Adrenal gland (tissue), 12 donors: ENCODE results near the gene GPR68. TPM values are rescaled to one million over a fixed set of nuclear protein-coding genes. Genes with fewer than 3 reads are reported as not detected.

ENCODE experiments used
- DNase-seq, 7 donors: peaks; one replicate each; pipeline ENCODE4 v3.0.0-alpha.2; 2019 to 2020
- H3K27ac ChIP-seq, 5 donors: fragments of 200-600 bp; sonication (generic) in 4 of 5; 1 replicate in 3 of 5; 2 replicates in 2 of 5; pipeline versions ENCODE4 v1.5.1 to v1.8.0; 2016 to 2020; ENCODE audit warnings: mild to moderate bottlenecking in 1 of 5
- H3K27me3 ChIP-seq: fragments of 200-600 bp; 2 replicates; pipeline ENCODE4 v1.8.0; 2021
- H3K36me3 ChIP-seq, 2 donors: fragments of 200-600 bp; replicated peaks in 1 of 2; 1 replicate in 1 of 2; 2 replicates in 1 of 2; pipeline versions ENCODE4 v1.5.1 to v1.8.0; 2018 to 2022
- H3K4me1 ChIP-seq, 2 donors: fragments of 200-600 bp; replicated peaks in 1 of 2; 1 replicate in 1 of 2; 2 replicates in 1 of 2; pipeline versions ENCODE4 v1.5.1 to v1.8.0; 2018 to 2021
- H3K4me3 ChIP-seq, 4 donors: fragments of 200-600 bp; sonication (generic) in 3 of 4; one replicate each; pipeline ENCODE4 v1.5.1; 2016 to 2018
- H3K9me3 ChIP-seq, 3 donors: fragments of 200-600 bp; sonication (generic) in 1 of 3; replicated peaks in 1 of 3; 1 replicate in 2 of 3; 2 replicates in 1 of 3; pipeline versions ENCODE4 v1.5.1 to v1.8.0; 2016 to 2021
- POLR2A ChIP-seq, 2 donors: fragments of 450-650 bp; IDR thresholded peaks; one replicate each; pipeline ENCODE4 v1.6.1; 2017; ENCODE audit warnings: antibody characterized with exemption in 2 of 2, mild to moderate bottlenecking in 2 of 2, moderate library complexity in 1 of 2
- WGBS, 4 donors: extraction: QIAGEN DNeasy Blood & Tissue Kit in 2 of 4; methylation state at CpG; one replicate each; pipeline versions ENCODE4 v1.1.5 to v1.1.7; 2013 to 2017; 5-methylcytosine and 5-hydroxymethylcytosine counted together
- intact Hi-C, 2 donors: fragments of 100-400 bp; cut with DNase I; formaldehyde crosslinking; loops; one replicate each; pipeline versions ENCODE4 v1.14.1 to v1.15.0; 2022 to 2023
- polyA plus RNA-seq, 3 donors: library from polyadenylated mRNA; stranded (reverse); fragments of 200-250 nt in 2 of 3; fragments of 350-450 nt in 1 of 3; fragmentation: Illumina TruSeq in 1 of 3; extraction: RNeasy Lipid Tissue Mini Kit (QIAGEN cat#74804) in 1 of 3; gene quantifications; one replicate each; pipeline ENCODE4 v1.2.3, GENCODE V29; 2013 to 2014
- total RNA-seq, 9 donors: library from RNA; depleted of rRNA in 4 of 9; stranded (reverse); fragments of >200 nt in 4 of 9; fragments of 120-200 nt in 1 of 9; fragmentation: NEBNext Ultra II Directional in 1 of 9; extraction: Animal tissue kit (Norgen Biotek cat#: 25700) in 1 of 9; gene quantifications; one replicate each; pipeline versions ENCODE4 v1.1.0 to v1.2.4, GENCODE V29; 2013 to 2023
- TF ChIP-seq, protein P1 (sequence below), 6 experiments: fragments of 450-650 bp in 4 of 6; fragments of 200-600 bp in 2 of 6; sonication (generic) in 1 of 6; IDR thresholded peaks; 1 replicate in 5 of 6; 2 replicates in 1 of 6; pipeline versions ENCODE4 v1.5.1 to v1.8.0; 2016 to 2021; ENCODE audit warnings: antibody characterized with exemption in 6 of 6, mild to moderate bottlenecking in 2 of 6, moderate library complexity in 1 of 6
- donor health status: healthy with polysubstance abuse.
- donor health status: Bipolar disorder and iron deficiency.
- donor health status: DM: yes; HTN: yes; CAD: no.
- donor health status: DM: no; HTN: no; CAD: no.
- donor health status: DM: no; HTN: no; CAD: no.
- donor health status: DM: yes; HTN: yes; CAD: no.

GPR68 gene
- total and polyA plus RNA-seq, 12 donors = 0.28 to 4.5 (median 1.0) TPM; not detected in 1

DNA sequence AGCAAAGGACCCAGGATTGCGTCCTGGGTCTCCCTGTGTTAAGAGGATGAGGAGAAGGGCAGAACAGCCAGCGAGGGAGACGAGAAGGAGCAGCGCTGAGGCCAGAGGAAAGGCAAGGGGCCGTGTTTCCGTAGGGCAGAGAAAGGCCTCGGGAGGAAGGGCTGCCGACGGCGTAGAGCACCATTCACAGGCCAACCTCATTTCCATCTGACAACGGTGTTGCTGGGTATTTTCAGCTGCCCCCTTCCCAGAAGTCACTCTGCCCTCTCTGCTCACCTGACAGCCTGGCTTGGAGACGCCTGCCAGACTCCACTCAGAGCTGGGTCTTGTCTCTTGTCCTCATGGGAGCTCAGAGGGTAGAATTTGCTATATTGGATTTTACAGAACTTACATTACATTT is 51.4 kb downstream of the GPR68 start:
- intact Hi-C loops = no loop called here
- 85 to 96% (median 89%) methylated on average over 12 of the region's 12 CpGs for WGBS, 4 donors
- Histone ChIP-seq H3K4me1 (no peaks in the 10 kb centered on the region), H3K27ac (no peak overlapping the region), H3K27me3 (no peaks in the 10 kb centered on the region), H3K4me3 (no peak overlapping the region), H3K9me3 (no peaks in the 10 kb centered on the region), H3K36me3 (peaks cover 0 to 48% of the 10 kb centered on the region in 2 donors)
- DNase-seq = no peak
- no peak for TF ChIP-seq POLR2A (IDR thresholded peaks at IDR 0.05)
- TF ChIP-seq, protein P1, sequence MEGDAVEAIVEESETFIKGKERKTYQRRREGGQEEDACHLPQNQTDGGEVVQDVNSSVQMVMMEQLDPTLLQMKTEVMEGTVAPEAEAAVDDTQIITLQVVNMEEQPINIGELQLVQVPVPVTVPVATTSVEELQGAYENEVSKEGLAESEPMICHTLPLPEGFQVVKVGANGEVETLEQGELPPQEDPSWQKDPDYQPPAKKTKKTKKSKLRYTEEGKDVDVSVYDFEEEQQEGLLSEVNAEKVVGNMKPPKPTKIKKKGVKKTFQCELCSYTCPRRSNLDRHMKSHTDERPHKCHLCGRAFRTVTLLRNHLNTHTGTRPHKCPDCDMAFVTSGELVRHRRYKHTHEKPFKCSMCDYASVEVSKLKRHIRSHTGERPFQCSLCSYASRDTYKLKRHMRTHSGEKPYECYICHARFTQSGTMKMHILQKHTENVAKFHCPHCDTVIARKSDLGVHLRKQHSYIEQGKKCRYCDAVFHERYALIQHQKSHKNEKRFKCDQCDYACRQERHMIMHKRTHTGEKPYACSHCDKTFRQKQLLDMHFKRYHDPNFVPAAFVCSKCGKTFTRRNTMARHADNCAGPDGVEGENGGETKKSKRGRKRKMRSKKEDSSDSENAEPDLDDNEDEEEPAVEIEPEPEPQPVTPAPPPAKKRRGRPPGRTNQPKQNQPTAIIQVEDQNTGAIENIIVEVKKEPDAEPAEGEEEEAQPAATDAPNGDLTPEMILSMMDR (IDR thresholded peaks at IDR 0.05) = no peak

DNA sequence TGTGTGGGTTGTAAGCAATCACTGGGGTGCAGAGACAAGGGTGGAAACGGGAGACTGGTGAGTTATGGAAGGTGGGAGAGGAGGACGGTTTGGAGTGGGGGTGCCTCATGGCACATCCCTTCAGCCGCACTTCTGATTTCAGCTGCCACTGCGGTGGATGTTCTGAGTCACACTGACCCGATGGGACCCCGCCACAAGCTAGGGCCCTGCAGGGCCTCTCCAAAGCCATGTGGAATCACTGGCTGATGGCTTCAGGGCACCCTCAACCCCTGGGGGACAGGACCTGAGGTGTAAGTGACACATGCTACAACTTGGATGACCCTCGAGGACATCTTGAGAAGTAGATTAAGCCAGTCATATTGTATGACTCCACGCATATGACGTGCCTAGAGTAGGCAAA is 53.7 kb downstream of the GPR68 start:
- intact Hi-C loops = no loop called here
- Histone ChIP-seq H3K27me3 (no peaks in the 10 kb centered on the region), H3K27ac (no peak overlapping the region), H3K36me3 (peaks cover 0 to 51% of the 10 kb centered on the region in 2 donors), H3K9me3 (no peaks in the 10 kb centered on the region), H3K4me1 (no peaks in the 10 kb centered on the region), H3K4me3 (no peak overlapping the region)
- no peak for TF ChIP-seq POLR2A (IDR thresholded peaks at IDR 0.05)
- TF ChIP-seq, protein P1 (IDR thresholded peaks at IDR 0.05) = no peak
- WGBS, 4 donors = 92 to 97% (median 95%) methylated on average over 9 of the region's 9 CpGs
- no peak for DNase-seq

DNA sequence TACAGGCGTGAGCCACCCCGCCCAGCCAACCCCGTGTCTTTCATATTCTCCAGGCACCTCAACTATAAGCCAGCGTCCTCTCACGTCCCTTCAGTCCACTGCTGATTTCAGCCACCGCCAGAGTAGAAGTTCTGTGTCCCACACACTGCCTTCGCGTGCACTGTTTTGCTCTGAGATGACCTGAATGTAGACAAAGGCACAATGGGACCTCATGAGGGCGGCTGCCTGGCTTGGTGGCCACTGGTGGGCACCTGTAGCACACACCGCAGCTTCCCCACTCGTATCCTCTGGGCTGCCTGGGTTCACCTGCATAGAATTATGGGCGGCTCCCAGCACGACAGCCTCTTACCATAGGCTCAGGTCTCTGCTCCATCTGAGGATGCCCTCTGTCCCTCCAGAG is 57.2 kb downstream of the GPR68 start:
- TF ChIP-seq, protein P1 (IDR thresholded peaks at IDR 0.05) = no peak
- no peak for DNase-seq
- no peaks in the 10 kb centered on the region for H3K27me3 ChIP-seq
- H3K36me3 ChIP-seq = peaks cover 0 to 74% of the 10 kb centered on the region in 2 donors
- 92 to 98% (median 97%) methylated on average over 8 to 13 of the region's 13 CpGs for WGBS, 4 donors
- intact Hi-C loops = no loop called here
- H3K9me3 ChIP-seq = no peaks in the 10 kb centered on the region
- H3K4me1 ChIP-seq = no peaks in the 10 kb centered on the region
- no peak overlapping the region for H3K4me3 ChIP-seq
- H3K27ac ChIP-seq = no peak overlapping the region

DNA sequence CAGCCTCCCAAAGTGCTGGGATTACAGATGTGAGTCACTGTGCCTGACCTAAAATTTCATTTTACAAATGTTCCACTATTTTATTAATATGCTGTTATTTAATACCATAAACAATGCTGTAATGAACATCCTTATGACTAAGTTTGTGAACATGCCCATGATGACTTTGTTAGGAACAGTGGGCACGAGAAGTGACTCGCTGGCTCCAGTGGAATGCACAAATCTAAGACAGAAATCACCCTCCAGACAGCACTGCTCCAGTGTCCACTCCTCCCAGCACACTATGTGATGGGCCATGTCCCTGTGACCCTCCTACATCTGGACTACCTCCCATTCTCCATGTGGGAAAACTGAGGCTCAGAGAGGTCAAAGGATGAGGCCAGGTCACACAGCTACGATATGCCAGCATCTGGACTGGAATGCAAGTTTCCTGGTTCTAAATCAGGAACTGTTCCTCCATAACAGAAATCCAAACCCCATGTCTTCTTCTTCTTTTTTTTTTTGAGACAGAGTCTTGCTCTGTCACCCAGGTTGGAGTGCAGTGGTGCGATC is 57.9 kb downstream of the GPR68 start:
- Histone ChIP-seq H3K27ac (no peak overlapping the region), H3K36me3 (peaks cover 0 to 81% of the 10 kb centered on the region in 2 donors), H3K27me3 (no peaks in the 10 kb centered on the region), H3K4me1 (no peaks in the 10 kb centered on the region), H3K4me3 (no peak overlapping the region), H3K9me3 (no peaks in the 10 kb centered on the region)
- no peak for TF ChIP-seq POLR2A (IDR thresholded peaks at IDR 0.05)
- TF ChIP-seq, protein P1 (IDR thresholded peaks at IDR 0.05) = no peak
- intact Hi-C loops = no loop called here
- WGBS, 4 donors = 72 to 97% (median 94%) methylated on average over 4 of the region's 4 CpGs
- no peak for DNase-seq
